ENCODE results near the gene RGS17.

RGS17 gene

DNA sequence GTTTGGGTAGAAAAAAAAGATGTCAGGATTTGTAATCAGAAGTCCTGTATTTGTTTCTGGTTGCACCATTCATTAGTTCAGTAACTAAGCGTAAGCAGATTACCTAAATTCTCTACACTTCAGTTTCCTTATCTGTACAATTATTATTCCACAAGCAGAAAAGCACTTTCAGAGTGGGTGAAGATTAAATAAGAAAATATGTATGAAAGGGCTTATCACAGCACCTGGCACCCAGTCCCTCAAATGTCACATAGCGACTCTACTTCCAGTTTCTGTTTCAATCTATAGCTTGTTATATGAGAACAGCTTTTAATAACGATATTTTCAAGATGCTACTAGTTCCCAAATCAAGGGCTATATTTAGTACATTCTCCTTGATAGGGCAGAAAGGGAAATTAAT, 31.4 kb downstream of the RGS17 start (continued):
- TF ChIP-seq, protein P1, sequence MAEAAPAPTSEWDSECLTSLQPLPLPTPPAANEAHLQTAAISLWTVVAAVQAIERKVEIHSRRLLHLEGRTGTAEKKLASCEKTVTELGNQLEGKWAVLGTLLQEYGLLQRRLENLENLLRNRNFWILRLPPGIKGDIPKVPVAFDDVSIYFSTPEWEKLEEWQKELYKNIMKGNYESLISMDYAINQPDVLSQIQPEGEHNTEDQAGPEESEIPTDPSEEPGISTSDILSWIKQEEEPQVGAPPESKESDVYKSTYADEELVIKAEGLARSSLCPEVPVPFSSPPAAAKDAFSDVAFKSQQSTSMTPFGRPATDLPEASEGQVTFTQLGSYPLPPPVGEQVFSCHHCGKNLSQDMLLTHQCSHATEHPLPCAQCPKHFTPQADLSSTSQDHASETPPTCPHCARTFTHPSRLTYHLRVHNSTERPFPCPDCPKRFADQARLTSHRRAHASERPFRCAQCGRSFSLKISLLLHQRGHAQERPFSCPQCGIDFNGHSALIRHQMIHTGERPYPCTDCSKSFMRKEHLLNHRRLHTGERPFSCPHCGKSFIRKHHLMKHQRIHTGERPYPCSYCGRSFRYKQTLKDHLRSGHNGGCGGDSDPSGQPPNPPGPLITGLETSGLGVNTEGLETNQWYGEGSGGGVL (tag by site-specific recombination; IDR thresholded peaks at IDR 0.05) = no peak

DNA sequence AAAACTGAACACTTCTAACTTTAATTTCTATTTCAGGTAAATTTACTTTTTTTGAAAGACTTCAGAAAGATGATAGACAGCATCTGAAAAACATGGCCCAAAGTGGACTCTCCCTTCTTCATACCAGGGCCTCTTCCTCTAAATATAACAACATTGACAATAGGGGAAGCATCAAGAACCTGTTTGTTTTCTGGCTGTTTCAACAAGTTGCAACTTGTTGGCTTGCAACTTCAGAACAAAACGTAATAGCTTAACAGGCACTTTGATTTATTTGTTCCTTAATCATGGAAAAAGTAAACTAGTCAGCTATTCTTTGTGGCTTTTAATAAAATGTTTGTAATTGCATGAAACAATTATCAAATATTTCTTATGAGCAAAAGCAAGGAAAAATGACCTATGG, 34.3 kb downstream of the RGS17 start:
- Histone ChIP-seq H3K4me3 (ENCODE audit: low read depth, low read length) (no peak overlapping the region), H3K4me1 (ENCODE audit: control insufficient read depth, insufficient read depth, low read length) (no peaks in the 10 kb centered on the region; the same call in 1 of the 2 replicates), H3K9me3 (ENCODE audit: control insufficient read depth, insufficient read depth, low read depth, low read length) (no peaks in the 10 kb centered on the region), H3K27ac (ENCODE audit: extremely low read depth, low read depth, low read length) (no peak overlapping the region), H3K36me3 (ENCODE audit: control insufficient read depth in 2 of 2, insufficient read depth in 1 of 2, low read length in 2 of 2) (no peaks in the 10 kb centered on the region)
- ChIA-PET CTCF (no interaction called here), POLR2A (no interaction called here)
- TF ChIP-seq ZNF555 (tag by site-specific recombination; conservative IDR thresholded peaks at IDR 0.05) = no peak
- no peak for TF ChIP-seq ZNF768 (tag by site-specific recombination; IDR thresholded peaks at IDR 0.05)
- TF ChIP-seq ZNF184 (tag by site-specific recombination; IDR thresholded peaks at IDR 0.05) = no peak
- peak; percentile 75 for TF ChIP-seq SCRT2 (tag by site-specific recombination; IDR thresholded peaks at IDR 0.05)
- TF ChIP-seq ZNF521 (tag by site-specific recombination; IDR thresholded peaks at IDR 0.05) = no peak

DNA sequence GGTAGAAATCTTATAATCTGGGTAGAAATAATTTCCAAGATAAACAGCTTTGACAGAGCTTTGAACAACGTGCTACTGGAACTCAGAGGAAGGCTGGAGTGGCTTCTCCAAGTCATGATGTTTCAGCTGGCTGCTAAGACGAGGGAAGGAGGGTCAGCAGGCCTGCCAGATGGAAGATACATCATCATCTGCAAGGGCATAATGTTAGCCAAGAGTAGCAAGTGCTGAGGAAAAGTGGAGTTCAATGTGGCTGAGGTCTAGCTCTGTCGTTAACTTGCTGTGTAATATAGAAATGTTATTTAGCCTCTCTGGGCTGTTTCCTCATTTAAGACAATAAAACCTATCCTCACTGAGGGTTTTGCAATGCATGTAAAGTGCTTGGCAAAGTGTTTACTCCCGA, 35.1 kb downstream of the RGS17 start:
- TF ChIP-seq ZNF830 (tag by site-specific recombination; IDR thresholded peaks at IDR 0.05; ENCODE audit: low read depth) = no peak
- TF ChIP-seq KLF1 (tag by site-specific recombination; IDR thresholded peaks at IDR 0.05) = no peak
- no peak for TF ChIP-seq ZNF132 (tag by site-specific recombination; IDR thresholded peaks at IDR 0.05; ENCODE audit: borderline replicate concordance)
- no peak for TF ChIP-seq ZNF677 (tag by site-specific recombination; IDR thresholded peaks at IDR 0.05)
- no peak for TF ChIP-seq BCL11B (tag by site-specific recombination; IDR thresholded peaks at IDR 0.05; ENCODE audit: low read depth)
- no peak for TF ChIP-seq GLI2 (tag by site-specific recombination; IDR thresholded peaks at IDR 0.05; ENCODE audit: borderline replicate concordance, low read depth)
- no peak for TF ChIP-seq KLF8 (tag by site-specific recombination; IDR thresholded peaks at IDR 0.05)
- TF ChIP-seq, protein P2, sequence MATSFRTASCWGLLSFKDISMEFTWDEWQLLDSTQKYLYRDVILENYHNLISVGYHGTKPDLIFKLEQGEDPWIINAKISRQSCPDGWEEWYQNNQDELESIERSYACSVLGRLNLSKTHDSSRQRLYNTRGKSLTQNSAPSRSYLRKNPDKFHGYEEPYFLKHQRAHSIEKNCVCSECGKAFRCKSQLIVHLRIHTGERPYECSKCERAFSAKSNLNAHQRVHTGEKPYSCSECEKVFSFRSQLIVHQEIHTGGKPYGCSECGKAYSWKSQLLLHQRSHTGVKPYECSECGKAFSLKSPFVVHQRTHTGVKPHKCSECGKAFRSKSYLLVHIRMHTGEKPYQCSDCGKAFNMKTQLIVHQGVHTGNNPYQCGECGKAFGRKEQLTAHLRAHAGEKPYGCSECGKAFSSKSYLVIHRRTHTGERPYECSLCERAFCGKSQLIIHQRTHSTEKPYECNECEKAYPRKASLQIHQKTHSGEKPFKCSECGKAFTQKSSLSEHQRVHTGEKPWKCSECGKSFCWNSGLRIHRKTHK (tag by site-specific recombination; IDR thresholded peaks at IDR 0.05) = no peak
- no peak for TF ChIP-seq ZNF24 (tag by site-specific recombination; IDR thresholded peaks at IDR 0.05)
- no peak for TF ChIP-seq ZNF510 (tag by site-specific recombination; IDR thresholded peaks at IDR 0.05; ENCODE audit: insufficient replicate concordance)
- TF ChIP-seq, protein P3, sequence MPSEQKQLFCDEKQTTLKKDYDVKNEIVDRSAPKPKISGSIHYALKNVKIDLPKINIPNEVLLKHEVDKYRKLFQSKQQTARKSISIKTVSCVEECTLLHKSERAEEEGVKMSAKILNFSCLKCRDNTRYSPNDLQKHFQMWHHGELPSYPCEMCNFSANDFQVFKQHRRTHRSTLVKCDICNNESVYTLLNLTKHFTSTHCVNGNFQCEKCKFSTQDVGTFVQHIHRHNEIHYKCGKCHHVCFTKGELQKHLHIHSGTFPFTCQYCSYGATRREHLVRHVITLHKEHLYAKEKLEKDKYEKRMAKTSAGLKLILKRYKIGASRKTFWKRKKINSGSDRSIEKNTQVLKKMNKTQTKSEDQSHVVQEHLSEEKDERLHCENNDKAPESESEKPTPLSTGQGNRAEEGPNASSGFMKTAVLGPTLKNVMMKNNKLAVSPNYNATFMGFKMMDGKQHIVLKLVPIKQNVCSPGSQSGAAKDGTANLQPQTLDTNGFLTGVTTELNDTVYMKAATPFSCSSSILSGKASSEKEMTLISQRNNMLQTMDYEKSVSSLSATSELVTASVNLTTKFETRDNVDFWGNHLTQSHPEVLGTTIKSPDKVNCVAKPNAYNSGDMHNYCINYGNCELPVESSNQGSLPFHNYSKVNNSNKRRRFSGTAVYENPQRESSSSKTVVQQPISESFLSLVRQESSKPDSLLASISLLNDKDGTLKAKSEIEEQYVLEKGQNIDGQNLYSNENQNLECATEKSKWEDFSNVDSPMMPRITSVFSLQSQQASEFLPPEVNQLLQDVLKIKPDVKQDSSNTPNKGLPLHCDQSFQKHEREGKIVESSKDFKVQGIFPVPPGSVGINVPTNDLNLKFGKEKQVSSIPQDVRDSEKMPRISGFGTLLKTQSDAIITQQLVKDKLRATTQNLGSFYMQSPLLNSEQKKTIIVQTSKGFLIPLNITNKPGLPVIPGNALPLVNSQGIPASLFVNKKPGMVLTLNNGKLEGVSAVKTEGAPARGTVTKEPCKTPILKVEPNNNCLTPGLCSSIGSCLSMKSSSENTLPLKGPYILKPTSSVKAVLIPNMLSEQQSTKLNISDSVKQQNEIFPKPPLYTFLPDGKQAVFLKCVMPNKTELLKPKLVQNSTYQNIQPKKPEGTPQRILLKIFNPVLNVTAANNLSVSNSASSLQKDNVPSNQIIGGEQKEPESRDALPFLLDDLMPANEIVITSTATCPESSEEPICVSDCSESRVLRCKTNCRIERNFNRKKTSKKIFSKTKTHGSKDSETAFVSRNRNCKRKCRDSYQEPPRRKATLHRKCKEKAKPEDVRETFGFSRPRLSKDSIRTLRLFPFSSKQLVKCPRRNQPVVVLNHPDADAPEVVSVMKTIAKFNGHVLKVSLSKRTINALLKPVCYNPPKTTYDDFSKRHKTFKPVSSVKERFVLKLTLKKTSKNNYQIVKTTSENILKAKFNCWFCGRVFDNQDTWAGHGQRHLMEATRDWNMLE (tag by site-specific recombination; conservative IDR thresholded peaks at IDR 0.05; ENCODE audit: low read depth) = no peak
- no peak for TF ChIP-seq ZNF426 (tag by site-specific recombination; IDR thresholded peaks at IDR 0.05)
- TF ChIP-seq WT1 (tag by site-specific recombination; IDR thresholded peaks at IDR 0.05) = no peak
- TF ChIP-seq ZNF560 (tag by site-specific recombination; IDR thresholded peaks at IDR 0.05; ENCODE audit: borderline replicate concordance) = no peak
- no peak for TF ChIP-seq ZBTB1 (tag by site-specific recombination; IDR thresholded peaks at IDR 0.05)
- TF ChIP-seq ZFP69B (tag by site-specific recombination; IDR thresholded peaks at IDR 0.05) = no peak
- TF ChIP-seq ZNF175 (tag by site-specific recombination; IDR thresholded peaks at IDR 0.05) = no peak
- POLR2A ChIA-PET = no interaction called here
- Histone ChIP-seq H3K4me1 (ENCODE audit: control insufficient read depth, insufficient read depth, low read length) (no peaks in the 10 kb centered on the region; the same call in 1 of the 2 replicates), H3K36me3 (ENCODE audit: control insufficient read depth in 2 of 2, insufficient read depth in 1 of 2, low read length in 2 of 2) (no peaks in the 10 kb centered on the region), H3K9me3 (ENCODE audit: control insufficient read depth, insufficient read depth, low read depth, low read length) (no peaks in the 10 kb centered on the region), H3K4me3 (ENCODE audit: low read depth, low read length) (no peak overlapping the region), H3K27ac (ENCODE audit: extremely low read depth, low read depth, low read length) (no peak overlapping the region)
- CTCF ChIA-PET = interaction anchor here (1.1 kb wide), 1 partner anchor 13 kb away, joined by 4 read pairs; no protein-coding TSS in a partner anchor
